ENCODE measurements around the gene PIAS1. TPM values are rescaled to one million over a fixed set of nuclear protein-coding genes. Genes with fewer than 3 reads are reported as not detected.

The PIAS1 gene
- total RNA-seq, 2 experiments from 2014 or later, result 44.1 to 59.0 TPM

Other genes starting within 250 kb of the PIAS1 start
- 1.1 and 1.5 TPM in 2 replicates for gene SKOR1, start 228.8 kb upstream of the PIAS1 start, total RNA-seq (2014; rRNA removed; shearing (Covaris generic))
- gene SKOR1, start 228.8 kb upstream of the PIAS1 start, total RNA-seq (2022), result 1.0 and 1.6 TPM in 2 replicates
- gene RNU6-1, start 214.3 kb upstream of the PIAS1 start, total RNA-seq (2014; rRNA removed; shearing (Covaris generic)), result not detected in 2 replicates
- not detected in 2 replicates for gene RNU6-1, start 214.3 kb upstream of the PIAS1 start, total RNA-seq (2022)
- 28.7 and 52.8 TPM in 2 replicates for gene CALML4, start 151.0 kb downstream of the PIAS1 start, total RNA-seq (2014; rRNA removed; shearing (Covaris generic))
- gene CALML4, start 151.0 kb downstream of the PIAS1 start, total RNA-seq (2022), result 32.5 and 32.7 TPM in 2 replicates
- gene CLN6, start 175.4 kb downstream of the PIAS1 start, total RNA-seq (2014; rRNA removed; shearing (Covaris generic)), result 50.3 and 60.2 TPM in 2 replicates
- 101 and 117 TPM in 2 replicates for gene CLN6, start 175.4 kb downstream of the PIAS1 start, total RNA-seq (2022)
- 35.5 and 37.1 TPM in 2 replicates for gene FEM1B, start 223.4 kb downstream of the PIAS1 start, total RNA-seq (2014; rRNA removed; shearing (Covaris generic))
- 37.3 and 50.8 TPM in 2 replicates for gene FEM1B, start 223.4 kb downstream of the PIAS1 start, total RNA-seq (2022)